ENCODE results near the gene TMEM200B.
"Not testable (repeated sequence)": the region's sequence is repeated elsewhere in the genome, so short reads cannot be mapped to it uniquely, and the experiment has no call there.

TMEM200B gene

GRCh38 chr1:29134695-29135028, 11.0 kb upstream of the TMEM200B start:
- DNase-seq (ENCODE audit: low read depth, low spot score), result no peak

DNA sequence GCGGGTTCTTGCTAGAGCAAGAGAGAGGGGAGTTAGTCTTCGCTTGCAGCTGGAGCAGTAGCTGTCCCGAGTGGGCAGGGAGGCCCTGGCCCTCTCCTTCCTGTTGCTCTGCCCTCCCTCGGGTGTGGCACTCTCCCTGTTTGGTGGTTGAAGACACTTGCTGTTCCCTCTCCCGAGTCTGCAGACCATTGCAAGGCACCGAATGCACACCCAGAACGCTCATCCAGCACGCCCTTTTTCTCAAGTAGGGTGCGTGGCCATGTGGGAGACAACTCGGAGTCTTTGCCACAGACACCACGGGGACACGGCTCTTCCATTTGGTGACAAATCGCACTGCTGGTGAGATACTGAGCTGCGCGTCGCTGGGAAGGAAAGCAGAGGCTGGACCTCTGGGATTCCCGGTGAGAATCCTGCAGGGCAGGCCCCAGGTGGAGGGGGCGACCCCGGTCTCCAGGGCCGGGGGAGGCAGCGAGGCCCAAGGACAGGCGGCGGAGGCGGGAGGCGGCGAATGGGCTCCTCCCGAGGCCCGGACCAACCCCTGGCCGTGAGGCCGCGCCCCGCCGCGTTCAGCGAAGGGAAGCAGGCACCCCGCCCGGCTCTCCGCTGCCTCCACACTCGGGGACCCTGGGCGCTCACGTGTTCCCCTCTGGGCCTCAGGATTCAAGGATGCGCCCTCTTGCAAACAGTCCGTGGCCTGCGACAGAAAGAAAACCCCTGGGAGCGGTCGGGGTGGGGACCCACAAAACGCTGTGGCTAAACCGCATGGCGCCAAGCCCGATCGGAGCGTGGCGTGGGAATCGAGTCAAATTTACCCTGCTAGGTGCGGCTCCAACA, 10.4 kb upstream of the TMEM200B start:
- no peak for DNase-seq (ENCODE audit: low read depth, low spot score)

DNA sequence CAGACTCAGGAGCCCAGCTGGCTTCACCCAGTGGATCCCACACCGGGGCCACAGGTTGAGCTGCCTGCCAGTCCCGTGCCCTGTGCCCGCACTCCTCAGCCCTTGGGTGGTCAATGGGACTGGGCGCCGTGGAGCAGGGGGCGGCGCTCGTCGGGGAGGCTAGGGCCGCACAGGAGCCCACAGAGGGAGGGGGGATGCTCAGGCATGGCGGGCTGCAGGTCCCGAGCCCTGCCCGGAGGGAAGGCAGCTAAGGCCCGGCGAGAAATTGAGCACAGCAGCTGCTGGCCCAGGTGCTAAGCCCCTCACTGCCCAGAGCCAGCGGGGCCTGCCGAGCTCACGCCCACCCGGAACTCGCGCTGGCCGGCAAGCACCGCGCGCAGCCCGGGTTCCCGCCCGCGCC, 7.4 kb upstream of the TMEM200B start:
- not testable (repeated sequence) for DNase-seq (ENCODE audit: low read depth, low spot score)

- no peak for DNase-seq (ENCODE audit: low read depth, low spot score)
Observed at GRCh38 chr1:29129916-29130315, 6.2 kb upstream of the TMEM200B start.

GRCh38 chr1:29128739-29129138, 5.0 kb upstream of the TMEM200B start:
- no peak for DNase-seq (ENCODE audit: low read depth, low spot score)

DNA sequence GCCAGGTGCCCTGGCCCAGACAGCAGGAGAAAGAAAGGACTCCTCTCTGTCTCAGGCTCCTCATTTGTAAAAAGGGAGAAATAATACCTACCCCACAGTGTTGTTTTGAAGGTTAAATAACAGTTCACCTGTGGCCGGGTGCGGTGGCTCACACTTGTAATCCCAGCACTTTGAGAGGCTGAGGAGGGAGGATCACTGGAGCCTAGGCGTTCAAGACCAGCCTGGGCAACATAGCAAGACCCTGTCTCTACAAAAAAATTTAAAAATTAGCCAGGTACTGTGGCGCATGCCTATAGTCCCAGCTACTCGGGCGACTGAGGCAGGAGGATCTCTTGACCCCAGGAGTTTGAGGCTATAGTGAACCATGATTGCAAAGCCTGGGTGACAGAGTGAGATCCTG, 2.5 kb upstream of the TMEM200B start:
- no peak for DNase-seq (ENCODE audit: low read depth, low spot score)

DNA sequence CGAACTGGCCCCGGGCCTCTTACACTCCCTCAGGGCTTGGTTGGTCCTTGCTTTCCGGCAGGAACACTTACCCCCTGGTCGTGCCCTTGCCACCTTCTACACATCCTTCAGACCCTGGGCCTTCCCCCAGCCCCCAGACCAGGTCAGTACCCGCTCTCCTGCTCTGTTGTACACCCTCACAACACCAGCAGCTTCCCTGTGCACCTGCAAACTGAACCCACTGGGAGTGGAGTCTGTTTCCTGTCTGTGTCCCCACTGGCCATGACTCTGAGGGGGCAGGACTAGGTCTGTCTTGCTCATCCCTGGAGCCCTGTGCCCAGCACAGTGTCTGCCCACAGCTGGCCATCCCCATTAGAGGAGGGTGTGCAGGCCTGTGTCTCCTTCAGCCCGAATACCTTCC, 2.1 kb upstream of the TMEM200B start:
- no peak for DNase-seq (ENCODE audit: low read depth, low spot score)

GRCh38 chr1:29125237-29125641, 1.5 kb upstream of the TMEM200B start:
- no peak for DNase-seq (ENCODE audit: low read depth, low spot score)

GRCh38 chr1:29124366-29125236, 898 bp upstream of the TMEM200B start:
- no peak for DNase-seq (ENCODE audit: low read depth, low spot score)

- DNase-seq (ENCODE audit: low read depth, low spot score), result no peak
Observed at GRCh38 chr1:29123053-29123886, 433 bp downstream of the TMEM200B start.

DNA sequence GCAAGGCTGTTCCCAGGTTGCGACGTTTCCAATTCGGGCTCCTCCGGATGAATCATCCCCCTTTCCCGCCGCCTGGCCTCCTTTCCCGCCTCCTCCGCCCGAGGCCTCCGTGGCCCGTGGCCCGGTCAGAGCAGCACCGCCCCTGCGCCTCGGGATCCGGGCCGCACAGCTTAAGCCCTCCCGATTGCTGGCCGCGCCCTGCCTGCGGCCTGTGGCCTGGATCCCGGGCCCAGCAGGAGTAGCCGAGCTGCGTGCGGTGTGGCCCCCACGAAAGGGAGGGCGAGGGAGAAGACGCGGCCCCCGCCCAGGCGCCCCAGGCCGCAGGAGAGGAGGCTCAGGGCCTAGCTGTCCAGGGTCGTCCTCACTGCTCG, 1.0 kb downstream of the TMEM200B start:
- no peak for DNase-seq (ENCODE audit: low read depth, low spot score)

- no peak for DNase-seq (ENCODE audit: low read depth, low spot score)
Observed at GRCh38 chr1:29121936-29122681, 1.6 kb downstream of the TMEM200B start.

- no peak for DNase-seq (ENCODE audit: low read depth, low spot score)
Observed at GRCh38 chr1:29121516-29121935, 2.2 kb downstream of the TMEM200B start.

DNA sequence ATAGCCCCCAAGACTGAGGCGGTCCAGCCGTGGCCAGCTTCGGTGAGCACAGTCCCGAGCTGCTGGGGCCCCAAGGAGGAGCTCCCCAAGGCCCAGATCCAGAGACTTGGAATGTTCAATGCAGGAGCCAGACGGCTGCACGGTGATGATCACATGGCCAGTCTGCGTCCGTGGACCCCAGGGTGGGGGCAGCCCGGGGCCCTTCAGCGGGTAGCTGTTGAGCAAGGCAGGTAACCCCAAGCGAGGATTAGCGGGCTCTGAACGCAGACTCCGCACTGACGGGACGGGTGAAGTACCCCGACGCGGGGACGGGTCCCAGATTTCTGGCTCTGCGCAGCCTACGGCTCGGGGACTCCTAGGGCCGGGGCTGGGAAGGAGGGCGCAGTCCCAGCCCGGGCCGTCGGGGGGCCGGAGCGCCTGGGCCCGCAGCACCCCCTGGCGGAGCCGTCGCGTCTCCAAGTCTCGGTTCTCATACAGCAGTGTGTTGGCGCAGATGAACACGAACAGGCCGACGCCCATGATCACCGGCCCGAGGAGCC, 2.7 kb downstream of the TMEM200B start:
- no peak for DNase-seq (ENCODE audit: low read depth, low spot score)

DNA sequence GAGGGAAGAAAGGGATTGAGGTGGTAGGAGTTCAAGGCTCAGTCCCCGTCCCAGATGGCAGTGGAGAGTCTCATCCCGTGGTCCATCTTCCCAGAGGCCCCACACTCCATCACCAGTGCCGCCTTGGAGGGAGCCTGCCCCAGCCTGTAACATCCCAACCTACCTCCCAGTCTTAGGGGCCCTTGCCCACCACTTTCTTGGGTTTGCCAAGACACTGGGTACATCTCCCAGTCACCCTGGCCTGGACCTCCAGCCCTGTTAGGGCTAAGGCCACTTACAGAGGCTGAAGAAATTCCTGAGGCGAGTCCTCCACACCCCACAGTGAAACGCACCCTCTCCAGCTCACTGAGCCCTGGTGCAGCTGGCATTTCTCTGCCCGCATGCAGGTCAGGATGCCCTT, 3.3 kb downstream of the TMEM200B start:
- no peak for DNase-seq (ENCODE audit: low read depth, low spot score)

GRCh38 chr1:29119121-29119929, 4.4 kb downstream of the TMEM200B start:
- DNase-seq (ENCODE audit: low read depth, low spot score), result no peak

- no peak for DNase-seq (ENCODE audit: low read depth, low spot score)
Observed at GRCh38 chr1:29117381-29117780, 6.3 kb downstream of the TMEM200B start.

- no peak for DNase-seq (ENCODE audit: low read depth, low spot score)
Observed at GRCh38 chr1:29114654-29115053, 9.0 kb downstream of the TMEM200B start.

GRCh38 chr1:29113413-29114117, 10.1 kb downstream of the TMEM200B start:
- no peak for DNase-seq (ENCODE audit: low read depth, low spot score)
